Epithelial cell of esophagus (primary cell): ENCODE measurements around the gene URB1.
"Not testable (repeated sequence)": the region's sequence is repeated elsewhere in the genome, so short reads cannot be mapped to it uniquely, and the experiment has no call there.

Experiments
- DNase-seq: peaks from one replicate; pipeline ENCODE4 v3.0.0; 2010; ENCODE audit warnings: low read depth
- H3K4me3 ChIP-seq: 2 replicates; pipeline ENCODE4 v1.5.1; 2011; ENCODE audit warnings: mild to moderate bottlenecking, low read length, control low read depth
- CTCF ChIP-seq: IDR thresholded peaks from 2 replicates; pipeline ENCODE4 v1.5.1; 2011; ENCODE audit warnings: low read depth, mild to moderate bottlenecking, low read length, control low read depth, inconsistent platforms; ENCODE audit not compliant: insufficient read depth; ENCODE audit errors: missing control alignments

The URB1 gene

GRCh38 chr21:32279377-32279680, 113.5 kb downstream of the URB1 start:
- no peak for DNase-seq
- peak overlapping the region; percentile 87 for H3K4me3 ChIP-seq
- no peak for TF ChIP-seq CTCF

- H3K4me3 ChIP-seq: peak within 1 kb of the TSS; percentile 87
- TF ChIP-seq CTCF: peak; percentile 1
- DNase-seq: peak; percentile 99
Measured at GRCh38 chr21:32278518-32279376, 114.1 kb downstream of the URB1 start, which contains the start of gene MIS18A. Gene MIS18A (minus strand): TSS chr21:32279049. CDS start chr21:32279014, 35 bp downstream.

GRCh38 chr21:32278103-32278502, 114.7 kb downstream of the URB1 start:
- TF ChIP-seq CTCF: no peak
- DNase-seq: peak; percentile 26
- H3K4me3 ChIP-seq: peak overlapping the region; percentile 87

GRCh38 chr21:32276671-32277070, 116.1 kb downstream of the URB1 start:
- DNase-seq: no peak
- no peak overlapping the region for H3K4me3 ChIP-seq
- TF ChIP-seq CTCF: no peak

- TF ChIP-seq CTCF: no peak
- no peak overlapping the region for H3K4me3 ChIP-seq
Measured at GRCh38 chr21:32270748-32271147, 122.1 kb downstream of the URB1 start.

GRCh38 chr21:32265321-32265720, 127.5 kb downstream of the URB1 start:
- DNase-seq, H3K4me3 ChIP-seq: not testable (repeated sequence)

More at GRCh38 chr21:32270748-32271147, 122.1 kb downstream of the URB1 start:
- DNase-seq: no peak

- no peak overlapping the region for H3K4me3 ChIP-seq
- no peak for TF ChIP-seq CTCF
- DNase-seq: no peak
Measured at GRCh38 chr21:32261929-32262328, 130.9 kb downstream of the URB1 start.
